ENCODE results near the gene UNC119. TPM values are rescaled to one million over a fixed set of nuclear protein-coding genes. Genes with fewer than 3 reads are reported as not detected.
"Not testable (repeated sequence)": the region's sequence is repeated elsewhere in the genome, so short reads cannot be mapped to it uniquely, and the experiment has no call there.

The UNC119 gene
- total RNA-seq, 1 experiment from 2014 or later = 36.4 TPM

DNA sequence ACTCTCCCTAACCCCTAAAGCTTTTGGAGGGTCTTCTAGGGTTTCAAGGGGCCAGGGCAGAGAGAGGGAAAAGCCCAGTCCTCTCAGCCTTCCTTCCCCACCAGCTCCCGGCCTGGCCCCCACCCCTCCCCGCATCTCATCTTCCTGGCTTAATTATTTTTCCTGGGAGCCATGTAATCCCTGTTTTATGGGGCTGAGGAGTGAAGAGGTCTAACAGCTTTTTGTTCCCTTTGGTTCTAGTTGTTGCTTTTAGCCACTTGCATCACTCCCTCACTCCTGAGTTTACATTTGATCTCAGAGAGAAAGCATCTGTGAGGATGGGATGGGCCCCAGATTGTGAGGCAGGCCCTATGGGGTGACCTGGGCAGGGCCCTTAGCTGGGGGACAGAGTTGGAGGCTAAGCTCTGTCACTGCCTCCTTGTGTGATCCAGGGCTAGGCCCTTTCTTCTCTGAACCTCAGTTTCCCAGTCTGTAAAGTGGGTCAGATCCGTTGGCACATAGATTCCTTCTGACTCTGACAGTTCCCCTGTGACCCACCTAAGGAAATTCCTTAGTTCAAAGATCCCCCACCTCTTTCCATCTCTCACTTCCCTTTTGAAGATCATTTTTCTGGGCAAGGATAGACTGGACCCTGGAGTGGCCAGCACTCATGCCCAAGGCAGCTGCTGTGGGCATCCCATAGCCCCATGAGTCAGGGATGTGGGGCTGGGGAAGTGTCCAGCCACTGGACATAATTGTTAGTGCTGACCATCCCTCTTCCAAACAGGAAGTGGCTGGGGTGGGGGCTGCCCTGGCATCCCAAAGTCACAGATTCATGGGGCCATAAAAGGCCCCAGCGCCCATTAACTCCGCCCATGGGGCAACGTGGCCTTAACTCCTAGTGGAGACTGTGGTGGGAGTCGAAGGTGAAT is 20.1 kb downstream of the UNC119 start:
- no peaks in the 10 kb centered on the region for H3K36me3 ChIP-seq
- peak; percentile 74 for DNase-seq
- H3K9me3 ChIP-seq = no peaks in the 10 kb centered on the region
- H3K4me3 ChIP-seq = no peak overlapping the region
- no peaks in the 10 kb centered on the region for H3K27me3 ChIP-seq

DNA sequence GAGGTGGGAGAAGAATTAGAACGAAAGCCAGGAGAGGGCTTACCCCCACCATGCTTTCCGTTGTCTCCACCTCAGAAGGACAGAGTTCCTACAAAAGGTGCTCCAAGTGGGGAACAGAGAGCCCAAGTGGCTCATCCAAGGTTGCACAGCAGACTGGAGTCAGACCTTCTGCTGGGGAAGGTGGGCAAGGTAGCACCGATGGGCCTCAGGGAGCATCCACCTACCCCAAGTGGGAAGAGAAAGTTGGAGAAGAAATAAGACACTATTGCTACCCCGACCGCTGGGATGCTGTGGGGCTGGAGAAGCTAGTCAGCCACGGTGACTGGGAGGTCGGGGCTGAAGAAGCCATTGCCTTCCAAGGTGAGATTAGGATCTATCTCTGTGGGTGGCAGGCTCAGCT is 21.5 kb downstream of the UNC119 start:
- H3K27me3 ChIP-seq = no peaks in the 10 kb centered on the region
- H3K4me3 ChIP-seq = no peak overlapping the region
- H3K36me3 ChIP-seq = no peaks in the 10 kb centered on the region
- no peaks in the 10 kb centered on the region for H3K9me3 ChIP-seq
- DNase-seq = no peak

DNA sequence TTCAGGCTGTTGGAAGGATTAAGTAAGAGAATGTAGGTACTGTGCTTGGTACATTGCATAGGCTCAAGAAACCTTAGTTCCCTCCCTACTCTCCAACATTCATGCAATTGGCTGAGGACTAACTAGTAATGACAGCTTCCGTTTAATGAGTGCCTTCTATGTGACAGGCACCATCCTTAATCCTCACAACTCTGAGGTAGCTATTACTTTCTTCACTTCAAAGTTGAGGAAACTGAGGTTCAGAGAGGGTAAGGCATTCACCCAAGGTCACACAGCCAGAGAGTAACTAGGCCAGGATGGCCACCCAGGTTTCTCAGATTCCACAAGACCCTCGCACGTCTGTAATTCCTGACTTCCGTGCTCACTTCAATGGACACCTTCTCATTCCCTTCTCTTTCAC is 22.2 kb downstream of the UNC119 start:
- no peak for DNase-seq
- H3K27me3 ChIP-seq = no peaks in the 10 kb centered on the region
- no peaks in the 10 kb centered on the region for H3K36me3 ChIP-seq
- H3K9me3 ChIP-seq = no peaks in the 10 kb centered on the region
- H3K4me3 ChIP-seq = no peak overlapping the region

DNA sequence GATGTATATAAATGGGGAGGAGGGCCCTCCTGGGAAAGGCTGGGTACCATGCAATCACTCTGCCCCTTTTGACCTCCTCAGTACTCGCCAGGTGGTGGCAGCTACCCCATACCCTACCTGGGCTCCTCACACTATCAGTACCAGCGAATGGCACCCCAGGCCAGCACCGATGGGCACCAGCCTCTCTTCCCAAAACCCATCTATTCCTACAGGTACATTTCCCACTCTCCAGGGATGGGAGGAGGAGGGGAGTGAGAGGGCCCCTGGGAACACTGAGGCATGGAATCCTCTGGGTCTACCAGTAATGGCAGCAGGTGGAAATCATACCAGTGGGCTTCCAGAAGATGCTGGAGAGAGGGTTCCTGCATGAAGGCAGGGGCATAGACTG is 23.4 kb downstream of the UNC119 start:
- Histone ChIP-seq H3K9me3 (no peaks in the 10 kb centered on the region), H3K36me3 (no peaks in the 10 kb centered on the region), H3K4me3 (no peak overlapping the region), H3K27me3 (no peaks in the 10 kb centered on the region)
- no peak for DNase-seq

DNA sequence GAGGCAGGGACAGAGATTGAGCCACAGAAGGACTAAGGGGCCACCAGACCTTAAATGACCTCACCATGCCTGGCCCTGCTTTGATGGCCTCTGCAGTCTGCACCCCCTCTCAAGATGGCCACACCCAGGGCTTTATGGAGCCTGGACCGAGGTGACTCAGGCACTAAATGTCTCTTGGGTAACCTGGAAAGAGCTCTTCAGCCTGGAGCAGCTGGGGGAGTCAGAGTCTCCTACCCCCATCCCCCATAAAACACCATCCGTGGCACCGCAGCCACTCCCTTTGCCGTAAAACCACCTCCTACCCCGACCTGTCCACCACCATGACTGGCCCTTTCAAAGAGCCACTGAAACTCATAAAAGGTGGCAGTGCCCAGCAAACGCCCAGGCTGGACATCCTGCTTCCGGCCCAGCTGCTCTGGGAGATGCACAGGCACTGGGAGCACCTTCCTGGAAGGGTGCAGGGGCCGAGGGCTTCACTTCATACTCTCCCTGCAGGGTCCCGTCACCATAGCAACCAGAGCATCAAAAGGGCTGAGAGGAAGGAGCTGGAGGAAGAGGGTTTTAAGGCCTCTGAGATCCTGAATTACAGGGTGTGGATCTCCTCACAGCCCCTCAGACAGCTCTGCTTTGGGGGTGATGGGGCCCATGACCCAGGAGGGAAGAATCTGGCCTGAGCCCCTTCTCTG is 24.0 kb downstream of the UNC119 start:
- no peaks in the 10 kb centered on the region for H3K27me3 ChIP-seq
- DNase-seq = peak; percentile 62
- H3K4me3 ChIP-seq = no peak overlapping the region
- H3K36me3 ChIP-seq = no peaks in the 10 kb centered on the region
- H3K9me3 ChIP-seq = no peaks in the 10 kb centered on the region

DNA sequence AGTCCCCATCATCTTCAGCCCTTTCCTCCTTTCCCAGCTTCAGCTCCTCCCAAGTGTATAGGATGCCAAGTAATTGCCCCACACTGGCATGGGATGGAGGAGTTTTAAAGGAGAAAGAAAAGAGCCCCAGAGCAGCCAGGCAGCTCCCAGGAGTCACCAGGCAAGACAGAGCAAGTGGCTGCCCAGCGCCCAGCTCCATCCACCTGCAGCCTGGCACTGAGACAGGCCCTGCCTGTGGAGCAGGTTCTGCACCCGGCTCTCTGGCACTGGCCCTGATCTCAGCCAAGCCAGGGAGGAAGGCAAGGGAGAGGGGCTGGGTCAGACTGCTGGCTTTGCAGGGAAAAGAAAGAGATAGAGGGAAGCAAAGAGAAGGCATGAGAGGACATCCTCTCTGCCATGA is 24.6 kb downstream of the UNC119 start:
- Histone ChIP-seq H3K36me3 (no peaks in the 10 kb centered on the region), H3K9me3 (no peaks in the 10 kb centered on the region), H3K27me3 (no peaks in the 10 kb centered on the region), H3K4me3 (no peak overlapping the region)
- peak; percentile 39 for DNase-seq

DNA sequence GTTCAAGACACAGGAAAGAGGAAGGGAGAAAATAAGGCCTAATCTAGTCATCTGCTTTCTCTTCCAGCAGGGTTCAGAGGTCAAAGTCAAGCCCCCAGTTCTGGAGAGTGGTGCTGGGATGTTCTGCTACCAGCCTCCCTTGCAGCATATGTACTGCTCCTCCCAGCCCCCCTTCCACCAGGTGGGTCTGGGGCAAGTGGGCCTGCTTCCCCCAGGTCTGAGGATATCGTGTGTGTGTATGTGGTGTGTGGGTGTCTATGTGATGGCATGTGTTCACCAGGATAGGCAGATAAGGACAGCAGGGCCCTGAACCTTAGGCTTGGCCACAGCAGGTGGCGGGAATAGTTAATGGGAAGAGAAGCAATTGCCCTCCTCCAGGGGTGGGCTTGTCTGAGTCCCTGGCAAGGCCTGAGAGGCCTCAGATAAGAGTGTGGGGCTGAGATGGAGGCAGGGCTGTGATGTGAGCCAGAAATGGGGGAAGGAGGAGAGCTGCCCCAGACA is 25.2 kb downstream of the UNC119 start:
- H3K36me3 ChIP-seq = no peaks in the 10 kb centered on the region
- DNase-seq = no peak
- H3K27me3 ChIP-seq = no peaks in the 10 kb centered on the region
- H3K9me3 ChIP-seq = no peaks in the 10 kb centered on the region
- H3K4me3 ChIP-seq = no peak overlapping the region

DNA sequence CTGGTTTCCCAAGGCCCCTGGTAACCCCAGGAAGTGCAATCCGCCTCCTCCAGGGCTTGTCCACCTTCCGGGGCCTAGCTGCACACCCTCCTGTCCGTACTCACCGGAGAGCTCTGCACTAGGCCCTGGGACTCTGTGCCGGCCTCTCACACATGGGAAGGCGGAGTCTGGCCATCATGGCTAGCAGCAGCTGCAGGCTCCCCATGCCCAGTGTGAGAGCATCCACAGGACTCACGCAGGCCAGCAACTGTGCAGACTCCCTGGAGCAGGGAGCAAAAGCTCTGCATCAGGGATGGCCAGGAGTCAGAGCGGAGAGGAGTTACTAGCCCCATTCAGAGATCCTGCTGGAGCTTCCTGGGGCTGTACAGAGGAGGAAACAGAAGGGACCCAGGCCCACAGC is 26.0 kb downstream of the UNC119 start:
- Histone ChIP-seq H3K4me3 (no peak overlapping the region), H3K9me3 (no peaks in the 10 kb centered on the region), H3K36me3 (no peaks in the 10 kb centered on the region), H3K27me3 (no peaks in the 10 kb centered on the region)
- no peak for DNase-seq

DNA sequence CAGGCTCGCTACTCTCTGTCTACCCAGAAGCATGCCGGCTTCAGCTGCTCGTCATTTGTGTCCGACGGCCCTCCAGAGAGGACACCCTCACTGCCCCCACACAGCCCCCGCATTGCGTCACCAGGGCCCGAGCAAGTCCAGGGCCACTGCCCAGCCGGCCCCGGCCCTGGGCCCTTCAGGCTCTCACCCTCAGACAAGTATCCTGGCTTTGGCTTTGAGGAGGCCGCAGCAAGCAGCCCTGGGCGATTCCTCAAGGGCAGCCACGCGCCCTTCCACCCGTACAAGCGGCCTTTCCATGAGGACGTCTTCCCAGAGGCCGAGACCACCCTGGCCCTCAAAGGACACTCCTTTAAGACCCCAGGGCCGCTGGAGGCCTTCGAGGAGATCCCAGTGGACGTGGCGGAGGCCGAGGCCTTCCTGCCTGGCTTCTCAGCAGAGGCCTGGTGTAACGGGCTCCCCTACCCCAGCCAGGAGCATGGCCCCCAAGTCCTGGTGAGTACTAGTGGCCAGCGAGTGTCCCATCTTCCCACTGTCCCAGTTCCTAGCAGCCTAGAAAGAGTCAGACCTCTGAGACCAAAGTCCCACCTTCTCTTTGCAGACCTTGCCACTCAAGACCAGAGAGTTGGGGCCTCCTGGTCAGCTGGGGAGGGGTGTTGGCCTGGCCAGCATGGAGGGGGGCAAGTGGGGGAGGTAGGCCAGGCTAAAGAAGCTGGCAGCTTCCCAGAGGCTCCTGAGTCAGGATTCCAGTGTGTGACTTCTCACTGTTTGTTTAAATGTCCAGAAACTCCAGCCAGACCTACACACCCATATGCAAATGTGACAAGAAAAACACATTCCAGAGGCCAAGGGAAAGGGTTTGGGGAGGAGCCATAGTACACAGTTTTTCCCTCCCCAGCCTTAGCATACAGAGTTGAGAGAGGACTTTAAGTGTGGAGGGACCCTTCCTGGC is 27.7 kb downstream of the UNC119 start:
- Histone ChIP-seq H3K9me3 (no peaks in the 10 kb centered on the region), H3K27me3 (no peaks in the 10 kb centered on the region), H3K36me3 (no peaks in the 10 kb centered on the region), H3K4me3 (no peak overlapping the region)
- peak; percentile 82 for DNase-seq

DNA sequence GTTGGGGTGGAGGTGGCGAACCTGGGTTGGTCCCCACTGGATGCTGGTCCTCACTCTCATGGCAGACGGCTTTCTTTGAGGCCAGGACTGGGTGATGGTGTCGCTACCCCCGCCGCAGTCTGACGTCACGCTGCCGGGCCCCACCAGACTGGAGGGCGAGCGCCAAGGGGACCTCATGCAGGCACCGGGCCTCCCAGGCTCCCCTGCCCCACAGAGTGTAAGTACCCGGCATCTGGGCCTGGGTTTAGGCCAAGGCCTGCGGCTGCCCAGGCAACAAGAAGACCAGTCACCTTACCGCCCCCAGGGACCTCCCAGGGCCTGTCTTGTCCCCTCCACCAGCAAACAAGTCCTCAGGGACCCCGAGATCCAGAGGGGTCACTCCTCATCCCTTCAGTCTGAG is 28.5 kb downstream of the UNC119 start:
- H3K4me3 ChIP-seq = no peak overlapping the region
- H3K36me3 ChIP-seq = no peaks in the 10 kb centered on the region
- DNase-seq = no peak
- no peaks in the 10 kb centered on the region for H3K27me3 ChIP-seq
- H3K9me3 ChIP-seq = no peaks in the 10 kb centered on the region

DNA sequence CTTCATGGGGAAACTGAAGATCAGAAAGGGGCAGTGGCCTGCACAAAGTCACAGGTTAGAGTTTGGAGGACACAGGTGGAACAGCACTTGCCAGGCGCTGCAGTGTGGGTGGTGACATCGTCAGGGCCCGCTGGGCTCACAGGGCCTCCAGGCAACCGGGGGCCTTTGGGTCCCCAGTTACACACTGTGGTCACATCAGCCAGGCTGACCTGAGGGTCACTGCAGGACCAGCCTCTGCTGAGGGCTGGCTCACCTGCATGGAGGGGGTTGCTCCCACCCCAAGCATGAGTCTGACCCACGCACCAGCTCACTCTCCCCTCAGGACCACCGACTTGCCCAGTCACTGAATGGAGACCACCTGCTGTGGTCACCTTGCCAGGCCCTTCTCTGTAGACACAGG is 29.2 kb downstream of the UNC119 start:
- no peaks in the 10 kb centered on the region for H3K9me3 ChIP-seq
- no peak overlapping the region for H3K4me3 ChIP-seq
- H3K36me3 ChIP-seq = no peaks in the 10 kb centered on the region
- no peaks in the 10 kb centered on the region for H3K27me3 ChIP-seq
- DNase-seq = no peak

DNA sequence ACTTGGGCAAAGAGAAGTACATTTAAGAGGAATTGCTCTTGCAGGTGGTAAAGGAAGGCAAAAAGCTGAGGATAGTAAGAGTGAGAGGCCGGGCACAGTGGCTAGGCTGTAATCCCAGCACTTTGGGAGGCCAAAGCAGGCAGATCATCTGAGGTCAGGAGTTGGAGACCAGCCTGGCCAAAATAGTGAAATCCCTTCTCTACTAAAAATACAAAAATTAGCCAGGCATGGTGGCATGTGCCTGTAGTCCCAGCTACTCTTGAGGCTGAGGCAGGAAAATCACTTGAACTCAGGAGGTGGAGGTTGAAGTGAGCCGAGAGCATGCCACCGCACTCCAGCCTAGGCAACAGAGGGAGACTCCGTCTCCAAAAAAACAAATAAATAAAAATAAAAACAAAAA is 30.1 kb downstream of the UNC119 start:
- not testable (repeated sequence) for H3K9me3 ChIP-seq, H3K27me3 ChIP-seq, H3K36me3 ChIP-seq, DNase-seq, H3K4me3 ChIP-seq

DNA sequence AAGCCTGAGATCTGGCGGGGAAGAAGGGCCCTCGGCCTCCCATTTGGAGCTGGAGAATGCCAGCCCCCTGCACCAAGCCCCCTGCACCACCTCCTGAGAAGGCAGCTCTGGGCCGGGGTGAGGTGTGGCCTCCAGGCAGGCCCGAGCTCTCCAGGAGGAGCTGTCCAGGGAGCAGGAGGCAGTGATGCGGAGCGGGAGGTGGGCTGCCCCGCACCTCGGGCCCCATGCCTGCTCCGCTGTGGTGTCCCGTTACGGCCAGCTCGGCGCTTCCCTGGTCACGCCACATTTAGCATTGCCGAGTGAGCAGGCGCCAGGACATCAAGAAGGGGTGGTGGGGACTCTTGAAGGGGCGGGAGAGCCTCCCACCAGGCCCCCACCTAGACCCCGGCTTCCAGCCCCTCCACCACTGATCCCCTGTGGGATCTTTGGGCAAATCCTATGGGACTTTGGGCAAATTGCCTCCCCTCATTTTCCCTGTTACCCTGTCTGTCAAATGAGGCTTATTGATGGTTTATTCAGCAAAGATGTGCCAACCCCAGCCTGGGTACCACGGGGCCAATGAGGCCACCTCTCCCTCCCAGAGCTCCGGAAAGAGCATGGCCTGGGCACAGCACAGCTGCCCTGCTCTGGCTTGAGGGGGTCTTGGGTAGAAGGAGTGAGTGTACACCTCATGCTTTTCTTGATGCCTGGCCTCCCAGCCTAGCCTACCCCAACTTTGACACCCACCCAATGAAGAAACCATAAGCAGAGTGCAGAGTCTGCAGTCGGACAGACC is 30.9 kb downstream of the UNC119 start:
- Histone ChIP-seq H3K27me3 (no peaks in the 10 kb centered on the region), H3K36me3 (no peaks in the 10 kb centered on the region), H3K4me3 (no peak overlapping the region), H3K9me3 (no peaks in the 10 kb centered on the region)
- DNase-seq = no peak

DNA sequence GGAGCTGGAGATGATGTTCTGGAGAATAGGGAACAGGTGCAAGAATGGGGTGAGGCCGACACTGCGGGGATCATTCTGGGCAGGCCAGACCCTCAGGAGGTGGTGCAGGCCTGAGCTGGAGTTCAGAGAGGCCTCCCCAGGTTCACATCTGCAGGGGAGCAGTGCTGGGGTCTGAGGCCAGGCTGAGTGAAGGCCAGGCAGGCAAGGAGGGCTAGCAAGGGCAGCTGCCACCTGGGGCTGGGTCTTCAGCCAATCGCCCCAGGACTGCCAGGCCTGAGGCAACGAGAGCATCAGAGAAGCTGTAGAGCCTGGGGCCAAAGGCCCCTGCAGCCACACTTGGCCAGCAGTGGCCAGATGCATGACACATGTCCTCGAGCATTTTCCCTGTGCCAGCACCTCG is 31.7 kb downstream of the UNC119 start:
- Histone ChIP-seq H3K9me3 (no peaks in the 10 kb centered on the region), H3K36me3 (no peaks in the 10 kb centered on the region), H3K27me3 (no peaks in the 10 kb centered on the region), H3K4me3 (no peak overlapping the region)
- no peak for DNase-seq

DNA sequence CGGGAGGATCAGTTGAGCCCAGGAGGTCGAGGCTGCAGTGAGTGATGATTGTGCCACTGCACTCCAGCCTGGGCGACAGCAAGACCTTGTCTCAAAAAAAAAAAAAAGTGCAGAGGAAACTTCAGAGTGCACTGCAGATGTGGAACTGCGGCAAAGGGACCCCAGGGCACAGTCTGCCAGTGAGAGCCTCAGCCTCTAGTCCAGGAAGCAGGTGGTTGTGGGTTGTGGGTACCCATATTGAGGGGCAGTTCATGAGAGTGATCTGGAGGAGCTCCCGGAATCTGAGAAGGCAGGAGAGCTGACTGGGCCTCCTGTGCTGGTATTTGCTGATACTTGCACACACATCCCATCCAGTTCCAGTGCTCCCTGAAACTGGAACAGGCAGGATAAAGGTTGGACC is 33.2 kb downstream of the UNC119 start:
- H3K9me3 ChIP-seq = no peaks in the 10 kb centered on the region; the same call in 1 of the 2 replicates
- no peak for DNase-seq
- H3K27me3 ChIP-seq = no peaks in the 10 kb centered on the region
- no peaks in the 10 kb centered on the region for H3K36me3 ChIP-seq
- H3K4me3 ChIP-seq = no peak overlapping the region

DNA sequence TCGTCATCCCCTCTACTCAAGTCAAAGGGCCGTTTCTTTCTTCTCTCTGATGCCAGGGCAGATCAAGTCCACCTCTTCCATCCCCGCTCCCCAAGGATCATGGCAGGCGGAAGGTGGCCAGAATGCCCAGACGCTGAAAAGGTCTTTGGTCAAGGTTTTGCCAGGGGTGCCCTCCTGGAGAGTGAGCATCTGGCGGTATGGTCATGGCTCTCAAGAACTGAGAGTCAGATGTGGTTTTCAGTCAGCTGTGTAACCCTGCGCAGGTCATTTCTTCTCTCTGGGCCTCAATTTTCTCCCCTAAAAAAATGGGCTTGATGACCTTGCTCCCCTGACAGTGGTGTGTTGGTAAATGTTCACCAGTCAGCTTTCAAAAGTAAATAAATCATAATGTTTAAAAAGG is 33.8 kb downstream of the UNC119 start:
- Histone ChIP-seq H3K4me3 (no peak overlapping the region), H3K9me3 (no peaks in the 10 kb centered on the region; the same call in 1 of the 2 replicates), H3K36me3 (no peaks in the 10 kb centered on the region), H3K27me3 (no peaks in the 10 kb centered on the region)
- DNase-seq = no peak

All from MG63 (cell line).